Epithelial cell of esophagus (primary cell): ENCODE data around the gene ANKHD1.
A peak's percentile ranks its signal among the peaks of the same experiment; 100 is the strongest.

Source experiments
- DNase-seq: peaks from one replicate; pipeline ENCODE4 v3.0.0; 2010; ENCODE audit warnings: low read depth
- H3K4me3 ChIP-seq: 2 replicates; pipeline ENCODE4 v1.5.1; 2011; ENCODE audit warnings: mild to moderate bottlenecking, low read length, control low read depth
- TF ChIP-seq, protein P1 (sequence below): IDR thresholded peaks from 2 replicates; pipeline ENCODE4 v1.5.1; 2011; ENCODE audit warnings: low read depth, mild to moderate bottlenecking, low read length, control low read depth, inconsistent platforms; ENCODE audit not compliant: insufficient read depth; ENCODE audit errors: missing control alignments

ANKHD1 gene

DNA sequence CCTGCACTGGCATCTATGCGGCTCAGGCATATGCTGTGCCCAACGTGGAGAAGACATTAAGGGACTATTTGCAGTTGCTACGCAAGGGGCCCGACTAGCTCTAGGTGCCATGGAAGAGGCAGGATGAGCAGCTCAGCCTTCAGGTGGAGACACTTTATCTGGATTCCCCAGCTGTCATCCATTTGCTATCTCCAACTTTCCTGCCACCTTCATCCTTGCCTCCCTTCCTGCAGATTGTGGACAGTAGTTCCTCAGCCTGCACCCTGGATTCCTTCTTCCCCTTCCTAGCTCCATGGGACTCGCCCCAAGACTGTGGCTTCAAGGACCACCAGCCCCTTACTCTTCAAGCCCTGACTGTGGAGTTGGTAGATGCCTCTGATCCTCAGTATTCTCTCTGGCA, 165.0 kb downstream of the ANKHD1 start:
- no peak overlapping the region for H3K4me3 ChIP-seq
- TF ChIP-seq, protein P1, sequence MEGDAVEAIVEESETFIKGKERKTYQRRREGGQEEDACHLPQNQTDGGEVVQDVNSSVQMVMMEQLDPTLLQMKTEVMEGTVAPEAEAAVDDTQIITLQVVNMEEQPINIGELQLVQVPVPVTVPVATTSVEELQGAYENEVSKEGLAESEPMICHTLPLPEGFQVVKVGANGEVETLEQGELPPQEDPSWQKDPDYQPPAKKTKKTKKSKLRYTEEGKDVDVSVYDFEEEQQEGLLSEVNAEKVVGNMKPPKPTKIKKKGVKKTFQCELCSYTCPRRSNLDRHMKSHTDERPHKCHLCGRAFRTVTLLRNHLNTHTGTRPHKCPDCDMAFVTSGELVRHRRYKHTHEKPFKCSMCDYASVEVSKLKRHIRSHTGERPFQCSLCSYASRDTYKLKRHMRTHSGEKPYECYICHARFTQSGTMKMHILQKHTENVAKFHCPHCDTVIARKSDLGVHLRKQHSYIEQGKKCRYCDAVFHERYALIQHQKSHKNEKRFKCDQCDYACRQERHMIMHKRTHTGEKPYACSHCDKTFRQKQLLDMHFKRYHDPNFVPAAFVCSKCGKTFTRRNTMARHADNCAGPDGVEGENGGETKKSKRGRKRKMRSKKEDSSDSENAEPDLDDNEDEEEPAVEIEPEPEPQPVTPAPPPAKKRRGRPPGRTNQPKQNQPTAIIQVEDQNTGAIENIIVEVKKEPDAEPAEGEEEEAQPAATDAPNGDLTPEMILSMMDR = no peak
- DNase-seq = no peak

DNA sequence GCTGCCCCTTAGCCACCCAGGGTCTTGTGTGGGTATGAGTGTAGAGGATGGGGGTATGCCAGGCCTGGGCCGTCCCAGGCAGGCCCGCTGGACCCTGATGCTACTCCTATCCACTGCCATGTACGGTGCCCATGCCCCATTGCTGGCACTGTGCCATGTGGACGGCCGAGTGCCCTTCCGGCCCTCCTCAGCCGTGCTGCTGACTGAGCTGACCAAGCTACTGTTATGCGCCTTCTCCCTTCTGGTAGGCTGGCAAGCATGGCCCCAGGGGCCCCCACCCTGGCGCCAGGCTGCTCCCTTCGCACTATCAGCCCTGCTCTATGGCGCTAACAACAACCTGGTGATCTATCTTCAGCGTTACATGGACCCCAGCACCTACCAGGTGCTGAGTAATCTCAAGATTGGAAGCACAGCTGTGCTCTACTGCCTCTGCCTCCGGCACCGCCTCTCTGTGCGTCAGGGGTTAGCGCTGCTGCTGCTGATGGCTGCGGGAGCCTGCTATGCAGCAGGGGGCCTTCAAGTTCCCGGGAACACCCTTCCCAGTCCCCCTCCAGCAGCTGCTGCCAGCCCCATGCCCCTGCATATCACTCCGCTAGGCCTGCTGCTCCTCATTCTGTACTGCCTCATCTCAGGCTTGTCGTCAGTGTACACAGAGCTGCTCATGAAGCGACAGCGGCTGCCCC, 165.6 kb downstream of the ANKHD1 start:
- no peak overlapping the region for H3K4me3 ChIP-seq
- TF ChIP-seq, protein P1 = no peak
- no peak for DNase-seq

DNA sequence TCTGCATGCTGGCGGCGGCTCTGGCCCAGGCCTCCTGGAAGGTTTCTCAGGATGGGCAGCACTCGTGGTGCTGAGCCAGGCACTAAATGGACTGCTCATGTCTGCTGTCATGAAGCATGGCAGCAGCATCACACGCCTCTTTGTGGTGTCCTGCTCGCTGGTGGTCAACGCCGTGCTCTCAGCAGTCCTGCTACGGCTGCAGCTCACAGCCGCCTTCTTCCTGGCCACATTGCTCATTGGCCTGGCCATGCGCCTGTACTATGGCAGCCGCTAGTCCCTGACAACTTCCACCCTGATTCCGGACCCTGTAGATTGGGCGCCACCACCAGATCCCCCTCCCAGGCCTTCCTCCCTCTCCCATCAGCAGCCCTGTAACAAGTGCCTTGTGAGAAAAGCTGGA, 166.2 kb downstream of the ANKHD1 start:
- H3K4me3 ChIP-seq = no peak overlapping the region
- TF ChIP-seq, protein P1 = no peak
- DNase-seq = no peak

DNA sequence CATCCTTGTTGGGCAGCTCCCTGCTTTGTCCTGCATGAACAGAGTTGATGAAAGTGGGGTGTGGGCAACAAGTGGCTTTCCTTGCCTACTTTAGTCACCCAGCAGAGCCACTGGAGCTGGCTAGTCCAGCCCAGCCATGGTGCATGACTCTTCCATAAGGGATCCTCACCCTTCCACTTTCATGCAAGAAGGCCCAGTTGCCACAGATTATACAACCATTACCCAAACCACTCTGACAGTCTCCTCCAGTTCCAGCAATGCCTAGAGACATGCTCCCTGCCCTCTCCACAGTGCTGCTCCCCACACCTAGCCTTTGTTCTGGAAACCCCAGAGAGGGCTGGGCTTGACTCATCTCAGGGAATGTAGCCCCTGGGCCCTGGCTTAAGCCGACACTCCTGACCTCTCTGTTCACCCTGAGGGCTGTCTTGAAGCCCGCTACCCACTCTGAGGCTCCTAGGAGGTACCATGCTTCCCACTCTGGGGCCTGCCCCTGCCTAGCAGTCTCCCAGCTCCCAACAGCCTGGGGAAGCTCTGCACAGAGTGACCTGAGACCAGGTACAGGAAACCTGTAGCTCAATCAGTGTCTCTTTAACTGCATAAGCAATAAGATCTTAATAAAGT, 166.9 kb downstream of the ANKHD1 start:
- H3K4me3 ChIP-seq = no peak overlapping the region
- DNase-seq = peak; percentile 29
- TF ChIP-seq, protein P1 = no peak

DNA sequence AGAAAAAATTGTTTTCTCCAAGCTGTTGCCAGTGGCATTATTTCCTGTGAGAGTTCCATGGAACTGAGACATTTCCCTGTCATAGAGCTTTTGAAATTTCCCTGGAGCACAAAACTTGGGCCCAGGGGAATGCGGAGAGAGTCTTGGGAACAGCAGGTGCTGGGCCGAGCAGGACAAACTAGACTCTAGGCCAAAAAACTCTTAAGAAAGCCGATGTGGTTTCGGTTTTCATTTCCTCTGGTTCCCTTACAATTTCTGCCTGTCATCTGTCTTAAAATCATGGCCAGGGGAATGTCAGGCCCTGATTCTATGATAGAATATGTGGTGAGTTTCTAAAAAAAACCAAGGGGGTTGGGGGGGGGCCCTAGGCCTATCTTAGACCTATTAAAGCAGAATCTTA, 167.6 kb downstream of the ANKHD1 start:
- no peak overlapping the region for H3K4me3 ChIP-seq
- TF ChIP-seq, protein P1 = no peak
- no peak for DNase-seq

DNA sequence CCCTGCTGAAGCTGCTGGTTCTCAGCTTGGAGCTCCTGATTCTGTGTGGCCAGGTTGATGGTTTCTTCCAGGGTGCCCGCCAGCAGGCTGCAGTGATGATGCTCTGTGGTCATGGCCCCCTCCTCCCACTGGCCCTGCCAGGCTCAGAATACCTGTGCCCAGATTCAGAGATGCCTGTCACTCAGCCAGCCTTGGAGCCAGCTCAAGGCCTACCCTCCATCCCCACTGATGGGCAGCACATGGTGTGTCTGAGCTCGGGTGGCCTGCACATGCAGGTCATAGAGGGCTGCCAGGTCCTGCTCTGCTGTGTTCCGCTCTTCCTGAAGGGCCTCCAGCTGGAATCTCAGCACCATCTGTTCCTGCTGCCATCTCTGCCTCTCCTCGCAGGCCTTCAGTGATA, 168.4 kb downstream of the ANKHD1 start:
- no peak overlapping the region for H3K4me3 ChIP-seq
- TF ChIP-seq, protein P1 = no peak

DNA sequence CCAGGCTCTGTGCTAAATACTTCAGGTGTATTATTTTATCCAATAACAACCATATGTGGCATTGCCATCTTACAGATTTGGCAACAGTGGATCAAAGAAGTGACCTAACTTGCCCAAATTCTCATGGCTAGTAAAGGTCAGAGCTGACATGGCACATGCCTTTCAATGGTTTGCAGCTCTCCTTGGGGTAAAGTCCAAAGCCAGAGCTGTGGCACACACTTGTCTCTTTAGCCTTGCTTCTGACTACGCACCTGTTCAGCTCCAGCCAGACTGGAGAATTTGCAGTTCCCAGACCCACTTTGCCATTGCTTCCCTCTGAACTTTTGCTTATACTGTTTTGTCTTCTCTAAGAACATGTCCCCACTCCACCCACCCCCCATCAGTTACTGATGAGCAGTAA, 168.9 kb downstream of the ANKHD1 start:
- no peak overlapping the region for H3K4me3 ChIP-seq
- DNase-seq = no peak
- TF ChIP-seq, protein P1 = no peak

More for the DNA sequence above, 168.4 kb downstream of the ANKHD1 start:
- no peak for DNase-seq
